ENCODE results near the gene ELFN1. TPM values are rescaled to one million over a fixed set of nuclear protein-coding genes. Genes with fewer than 3 reads are reported as not detected.

Gene ELFN1
- polyA plus RNA-seq, 2 donors, result 0.16 to 0.39 TPM

- Histone ChIP-seq H3K4me3 (ENCODE audit: low read depth in 1 of 2, low read length in 2 of 2) (no peak overlapping the region), H3K9me3 (ENCODE audit: control insufficient read depth in 2 of 2, insufficient read depth in 1 of 2, low read depth in 1 of 2, low read length in 1 of 2) (peaks cover 0 to 14% of the 10 kb centered on the region in 2 donors), H3K27me3 (ENCODE audit: control insufficient read depth in 1 of 2, insufficient read depth in 2 of 2, low read length in 2 of 2) (no peaks in the 10 kb centered on the region), H3K27ac (ENCODE audit: low read depth in 2 of 2, low read length in 1 of 2) (no peak overlapping the region), H3K36me3 (ENCODE audit: control insufficient read depth in 2 of 2, insufficient read depth in 2 of 2, low read length in 1 of 2) (no peaks in the 10 kb centered on the region), H3K4me1 (ENCODE audit: control insufficient read depth in 2 of 2, insufficient read depth in 2 of 2, low read length in 1 of 2) (no peaks in the 10 kb centered on the region)
- WGBS, 2 donors, result 70 to 71% methylated on average over 7 of the region's 7 CpGs
These were observed 37.6 kb upstream of the ELFN1 start for GRCh38 chr7:1632506-1632905.

GRCh38 chr7:1632916-1633785, 36.9 kb upstream of the ELFN1 start:
- no peaks in the 10 kb centered on the region for H3K27me3 ChIP-seq (ENCODE audit: control insufficient read depth in 1 of 2, insufficient read depth in 2 of 2, low read length in 2 of 2)
- H3K36me3 ChIP-seq (ENCODE audit: control insufficient read depth in 2 of 2, insufficient read depth in 2 of 2, low read length in 1 of 2), result no peaks in the 10 kb centered on the region
- WGBS, 2 donors, result 65 to 68% methylated on average over 15 of the region's 15 CpGs
- H3K4me1 ChIP-seq (ENCODE audit: control insufficient read depth in 2 of 2, insufficient read depth in 2 of 2, low read length in 1 of 2), result no peaks in the 10 kb centered on the region
- H3K4me3 ChIP-seq (ENCODE audit: low read depth in 1 of 2, low read length in 2 of 2), result no peak overlapping the region
- H3K9me3 ChIP-seq (ENCODE audit: control insufficient read depth in 2 of 2, insufficient read depth in 1 of 2, low read depth in 1 of 2, low read length in 1 of 2), result peaks cover under 1 to 19% of the 10 kb centered on the region in 2 donors
- no peak overlapping the region for H3K27ac ChIP-seq (ENCODE audit: low read depth in 2 of 2, low read length in 1 of 2)

GRCh38 chr7:1635401-1635800, 34.7 kb upstream of the ELFN1 start:
- no peaks in the 10 kb centered on the region for H3K4me1 ChIP-seq (ENCODE audit: control insufficient read depth in 2 of 2, insufficient read depth in 2 of 2, low read length in 1 of 2)
- H3K27ac ChIP-seq (ENCODE audit: low read depth in 2 of 2, low read length in 1 of 2), result no peak overlapping the region
- no peaks in the 10 kb centered on the region for H3K36me3 ChIP-seq (ENCODE audit: control insufficient read depth in 2 of 2, insufficient read depth in 2 of 2, low read length in 1 of 2)
- no peaks in the 10 kb centered on the region for H3K27me3 ChIP-seq (ENCODE audit: control insufficient read depth in 1 of 2, insufficient read depth in 2 of 2, low read length in 2 of 2)
- no peak overlapping the region for H3K4me3 ChIP-seq (ENCODE audit: low read depth in 1 of 2, low read length in 2 of 2)
- WGBS, 2 donors, result 92 to 94% methylated on average over 1 of the region's 1 CpG
- peaks cover 3 to 18% of the 10 kb centered on the region in 2 donors for H3K9me3 ChIP-seq (ENCODE audit: control insufficient read depth in 2 of 2, insufficient read depth in 1 of 2, low read depth in 1 of 2, low read length in 1 of 2)

- no peaks in the 10 kb centered on the region for H3K27me3 ChIP-seq (ENCODE audit: control insufficient read depth in 1 of 2, insufficient read depth in 2 of 2, low read length in 2 of 2)
- H3K36me3 ChIP-seq (ENCODE audit: control insufficient read depth in 2 of 2, insufficient read depth in 2 of 2, low read length in 1 of 2), result no peaks in the 10 kb centered on the region
- 94% methylated on average over 2 of the region's 2 CpGs for WGBS, 2 donors
These were observed 32.9 kb upstream of the ELFN1 start for GRCh38 chr7:1637155-1637554.

GRCh38 chr7:1638215-1638661, 31.8 kb upstream of the ELFN1 start:
- H3K36me3 ChIP-seq (ENCODE audit: control insufficient read depth in 2 of 2, insufficient read depth in 2 of 2, low read length in 1 of 2), result no peaks in the 10 kb centered on the region
- no peak overlapping the region for H3K4me3 ChIP-seq (ENCODE audit: low read depth in 1 of 2, low read length in 2 of 2)
- H3K9me3 ChIP-seq (ENCODE audit: control insufficient read depth in 2 of 2, insufficient read depth in 1 of 2, low read depth in 1 of 2, low read length in 1 of 2), result peaks cover 3 to 18% of the 10 kb centered on the region in 2 donors
- H3K27ac ChIP-seq (ENCODE audit: low read depth in 2 of 2, low read length in 1 of 2), result no peak overlapping the region
- WGBS, 2 donors, result 28 to 29% methylated on average over 11 of the region's 11 CpGs
- no peaks in the 10 kb centered on the region for H3K4me1 ChIP-seq (ENCODE audit: control insufficient read depth in 2 of 2, insufficient read depth in 2 of 2, low read length in 1 of 2)
- H3K27me3 ChIP-seq (ENCODE audit: control insufficient read depth in 1 of 2, insufficient read depth in 2 of 2, low read length in 2 of 2), result no peaks in the 10 kb centered on the region

More at GRCh38 chr7:1637155-1637554, 32.9 kb upstream of the ELFN1 start:
- Histone ChIP-seq H3K9me3 (ENCODE audit: control insufficient read depth in 2 of 2, insufficient read depth in 1 of 2, low read depth in 1 of 2, low read length in 1 of 2) (peaks cover 3 to 18% of the 10 kb centered on the region in 2 donors), H3K4me3 (ENCODE audit: low read depth in 1 of 2, low read length in 2 of 2) (no peak overlapping the region), H3K27ac (ENCODE audit: low read depth in 2 of 2, low read length in 1 of 2) (no peak overlapping the region), H3K4me1 (ENCODE audit: control insufficient read depth in 2 of 2, insufficient read depth in 2 of 2, low read length in 1 of 2) (no peaks in the 10 kb centered on the region)

- Histone ChIP-seq H3K36me3 (ENCODE audit: control insufficient read depth in 2 of 2, insufficient read depth in 2 of 2, low read length in 1 of 2) (no peaks in the 10 kb centered on the region), H3K9me3 (ENCODE audit: control insufficient read depth in 2 of 2, insufficient read depth in 1 of 2, low read depth in 1 of 2, low read length in 1 of 2) (peaks cover 3 to 18% of the 10 kb centered on the region in 2 donors), H3K27ac (ENCODE audit: low read depth in 2 of 2, low read length in 1 of 2) (no peak overlapping the region), H3K27me3 (ENCODE audit: control insufficient read depth in 1 of 2, insufficient read depth in 2 of 2, low read length in 2 of 2) (no peaks in the 10 kb centered on the region), H3K4me3 (ENCODE audit: low read depth in 1 of 2, low read length in 2 of 2) (no peak overlapping the region), H3K4me1 (ENCODE audit: control insufficient read depth in 2 of 2, insufficient read depth in 2 of 2, low read length in 1 of 2) (no peaks in the 10 kb centered on the region)
- 93 to 94% methylated on average over 8 of the region's 8 CpGs for WGBS, 2 donors
These were observed 31.0 kb upstream of the ELFN1 start for GRCh38 chr7:1639071-1639470.

GRCh38 chr7:1639532-1640175, 30.4 kb upstream of the ELFN1 start:
- Histone ChIP-seq H3K4me3 (ENCODE audit: low read depth in 1 of 2, low read length in 2 of 2) (no peak overlapping the region), H3K9me3 (ENCODE audit: control insufficient read depth in 2 of 2, insufficient read depth in 1 of 2, low read depth in 1 of 2, low read length in 1 of 2) (peaks cover 3 to 14% of the 10 kb centered on the region in 2 donors), H3K36me3 (ENCODE audit: control insufficient read depth in 2 of 2, insufficient read depth in 2 of 2, low read length in 1 of 2) (no peaks in the 10 kb centered on the region), H3K27me3 (ENCODE audit: control insufficient read depth in 1 of 2, insufficient read depth in 2 of 2, low read length in 2 of 2) (no peaks in the 10 kb centered on the region), H3K27ac (ENCODE audit: low read depth in 2 of 2, low read length in 1 of 2) (no peak overlapping the region), H3K4me1 (ENCODE audit: control insufficient read depth in 2 of 2, insufficient read depth in 2 of 2, low read length in 1 of 2) (no peaks in the 10 kb centered on the region)
- whole genome bisulfite sequencing, 2 donors, result 47 to 49% methylated on average over 15 of the region's 15 CpGs

- Histone ChIP-seq H3K4me1 (ENCODE audit: control insufficient read depth in 2 of 2, insufficient read depth in 2 of 2, low read length in 1 of 2) (no peaks in the 10 kb centered on the region), H3K27ac (ENCODE audit: low read depth in 2 of 2, low read length in 1 of 2) (no peak overlapping the region), H3K4me3 (ENCODE audit: low read depth in 1 of 2, low read length in 2 of 2) (no peak overlapping the region), H3K36me3 (ENCODE audit: control insufficient read depth in 2 of 2, insufficient read depth in 2 of 2, low read length in 1 of 2) (no peaks in the 10 kb centered on the region), H3K27me3 (ENCODE audit: control insufficient read depth in 1 of 2, insufficient read depth in 2 of 2, low read length in 2 of 2) (no peaks in the 10 kb centered on the region), H3K9me3 (ENCODE audit: control insufficient read depth in 2 of 2, insufficient read depth in 1 of 2, low read depth in 1 of 2, low read length in 1 of 2) (peaks cover 3 to 9% of the 10 kb centered on the region in 2 donors)
- 64 to 65% methylated on average over 21 of the region's 21 CpGs for WGBS, 2 donors
These were observed 29.5 kb upstream of the ELFN1 start for GRCh38 chr7:1640376-1641172.

GRCh38 chr7:1641173-1641572, 28.9 kb upstream of the ELFN1 start:
- no peaks in the 10 kb centered on the region for H3K36me3 ChIP-seq (ENCODE audit: control insufficient read depth in 2 of 2, insufficient read depth in 2 of 2, low read length in 1 of 2)
- no peak overlapping the region for H3K4me3 ChIP-seq (ENCODE audit: low read depth in 1 of 2, low read length in 2 of 2)
- H3K4me1 ChIP-seq (ENCODE audit: control insufficient read depth in 2 of 2, insufficient read depth in 2 of 2, low read length in 1 of 2), result no peaks in the 10 kb centered on the region
- H3K9me3 ChIP-seq (ENCODE audit: control insufficient read depth in 2 of 2, insufficient read depth in 1 of 2, low read depth in 1 of 2, low read length in 1 of 2), result peaks cover 3 to 9% of the 10 kb centered on the region in 2 donors
- no peak overlapping the region for H3K27ac ChIP-seq (ENCODE audit: low read depth in 2 of 2, low read length in 1 of 2)
- 75 to 87% methylated on average over 11 of the region's 11 CpGs for WGBS, 2 donors
- H3K27me3 ChIP-seq (ENCODE audit: control insufficient read depth in 1 of 2, insufficient read depth in 2 of 2, low read length in 2 of 2), result no peaks in the 10 kb centered on the region

Data from esophagus (tissue), 2 donors.